Testis (tissue), 2 donors: ENCODE measurements around the gene TNFAIP3.

Experiments
- CTCF ChIP-seq, 3 experiments: fragments of 450-650 bp in 2 of 3; fragments of 200-600 bp in 1 of 3; sonication (generic) in 1 of 3; IDR thresholded peaks; one replicate each; pipeline ENCODE4 v1.5.1; 2016 to 2019; ENCODE audit warnings: antibody characterized with exemption in 3 of 3, mild to moderate bottlenecking in 2 of 3, moderate library complexity in 1 of 3
- POLR2A ChIP-seq: fragments of 450-650 bp; IDR thresholded peaks from one replicate; pipeline ENCODE4 v1.6.1; 2017; ENCODE audit warnings: antibody characterized with exemption, mild to moderate bottlenecking, moderate library complexity

DNA sequence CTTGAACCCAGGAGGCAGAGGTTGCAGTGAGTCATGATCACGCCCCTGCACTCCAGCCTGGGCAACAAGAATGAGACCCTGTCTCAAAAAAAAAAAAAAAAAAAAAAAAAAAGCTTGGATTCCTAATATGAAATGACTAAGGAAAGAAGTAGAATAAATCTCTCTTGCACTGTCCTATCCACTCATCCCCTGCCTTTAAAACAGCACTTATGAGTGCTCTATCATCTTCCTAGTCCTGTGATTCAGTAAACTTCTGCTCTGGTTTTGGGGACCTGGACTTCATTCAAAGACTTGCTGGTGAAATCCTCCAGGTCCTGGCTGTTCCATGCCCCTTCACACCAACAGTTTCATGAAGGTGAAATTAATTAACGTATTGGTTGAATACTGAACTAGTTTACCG is 29.6 kb downstream of the TNFAIP3 start:
- TF ChIP-seq CTCF (IDR thresholded peaks at IDR 0.05) = no peak
- no peak for TF ChIP-seq POLR2A
